HL-60 (cell line): ENCODE measurements around the gene MORN2.

ENCODE experiments used
- DNase-seq, 2 experiments: peaks; one replicate each; pipeline ENCODE4 v3.0.0-alpha.2; 2010 to 2020; ENCODE audit warnings: low read depth in 1 of 2, low spot score in 1 of 2
- H3K27ac ChIP-seq: fragments of 250-450 bp; sonication (Bioruptor Pico); replicated peaks from 2 replicates; pipeline ENCODE4 v1.5.1; 2020; ENCODE audit warnings: mild to moderate bottlenecking, moderate library complexity
- H3K27me3 ChIP-seq: fragments of 250-450 bp; sonication (Bioruptor Pico); 2 replicates; pipeline ENCODE4 v1.5.1; 2021; ENCODE audit warnings: mild to moderate bottlenecking, moderate library complexity; ENCODE audit not compliant: insufficient read depth, poor library complexity, severe bottlenecking
- H3K4me3 ChIP-seq: replicated peaks from 2 replicates; pipeline ENCODE4 v1.5.1; 2011; ENCODE audit warnings: mild to moderate bottlenecking, control low read depth, low read length; ENCODE audit not compliant: insufficient read depth
- CTCF ChIP-seq: IDR thresholded peaks from one replicate; pipeline ENCODE4 v1.5.1; 2011; ENCODE audit warnings: low read length, control low read depth, inconsistent platforms; ENCODE audit not compliant: insufficient read depth
- GABPA ChIP-seq: IDR thresholded peaks from 2 replicates; pipeline ENCODE4 v1.6.1; 2012; ENCODE audit warnings: low read depth
- POLR2AphosphoS5 ChIP-seq: IDR thresholded peaks from 2 replicates; pipeline ENCODE4 v1.6.1; 2012; ENCODE audit warnings: low read depth
- REST ChIP-seq: IDR thresholded peaks from 2 replicates; pipeline ENCODE4 v1.6.1; 2012; ENCODE audit warnings: low read depth; ENCODE audit not compliant: insufficient replicate concordance
- SPI1 ChIP-seq: IDR thresholded peaks from 2 replicates; pipeline ENCODE4 v1.6.1; 2012; ENCODE audit warnings: low read depth, mild to moderate bottlenecking, borderline replicate concordance

MORN2 gene

GRCh38 chr2:38830526-38831159 lies 45.1 kb upstream of the MORN2 start:
- TF ChIP-seq POLR2AphosphoS5 (no peak), GABPA (no peak), SPI1 (no peak), REST (no peak), CTCF (no peak)
- peak overlapping the region; percentile 56 for H3K27ac ChIP-seq
- no peak overlapping the region for H3K4me3 ChIP-seq
- DNase-seq = peak in 1 of 2 experiments; percentile 45
- no peaks in the 10 kb centered on the region for H3K27me3 ChIP-seq

- Histone ChIP-seq H3K4me3 (no peak overlapping the region), H3K27me3 (no peaks in the 10 kb centered on the region), H3K27ac (no peak overlapping the region)
- DNase-seq = peak in 1 of 2 experiments; percentile 18
- no peak for TF ChIP-seq POLR2AphosphoS5
- no peak for TF ChIP-seq REST
- no peak for TF ChIP-seq CTCF
- no peak for TF ChIP-seq SPI1
- no peak for TF ChIP-seq GABPA
These were observed 40.7 kb upstream of the MORN2 start for GRCh38 chr2:38835015-38835601.

- Histone ChIP-seq H3K27me3 (no peaks in the 10 kb centered on the region), H3K27ac (no peak overlapping the region), H3K4me3 (no peak overlapping the region)
- peak; percentile 12 to 25 for DNase-seq
- no peak for TF ChIP-seq POLR2AphosphoS5
- TF ChIP-seq SPI1 = no peak
- TF ChIP-seq GABPA = no peak
- TF ChIP-seq CTCF = no peak
- no peak for TF ChIP-seq REST
These were observed 39.8 kb upstream of the MORN2 start for GRCh38 chr2:38835990-38836389.
